GM19468 (cell line): ENCODE measurements around the gene FRMD6.
"Not testable (repeated sequence)": the region's sequence is repeated elsewhere in the genome, so short reads cannot be mapped to it uniquely, and the experiment has no call there.

Experiments
- ATAC-seq: cut with Tn5 transposase; IDR thresholded peaks from one replicate; pipeline ENCODE4 v1.9.1; 2021; ENCODE audit warnings: mild to moderate bottlenecking, moderate library complexity, moderate number of reproducible peaks; ENCODE audit not compliant: unreplicated experiment; ENCODE audit errors: extremely low read depth

Gene FRMD6

GRCh38 chr14:51759950-51760349 lies 108.2 kb downstream of the FRMD6 start:
- no peak for ATAC-seq

DNA sequence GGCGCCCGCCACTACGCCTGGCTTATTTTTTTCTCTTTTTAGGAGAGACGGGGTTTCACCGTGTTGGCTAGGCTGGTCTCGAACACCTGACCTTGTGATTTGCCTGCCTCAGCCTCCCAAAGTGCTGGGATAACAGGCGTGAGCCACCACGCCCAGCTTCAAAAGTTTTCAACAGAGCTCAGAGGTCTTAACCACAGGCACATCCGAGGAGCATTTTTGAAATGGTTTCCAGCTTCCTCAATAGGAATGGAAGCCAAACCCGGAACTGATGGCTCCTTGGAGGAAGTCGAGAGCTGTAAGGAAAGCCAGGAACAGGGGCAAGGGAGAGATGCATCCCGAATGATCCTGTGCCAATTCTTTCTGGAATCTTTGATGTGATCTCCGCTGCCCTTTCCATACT lies 114.0 kb downstream of the FRMD6 start:
- not testable (repeated sequence) for ATAC-seq

DNA sequence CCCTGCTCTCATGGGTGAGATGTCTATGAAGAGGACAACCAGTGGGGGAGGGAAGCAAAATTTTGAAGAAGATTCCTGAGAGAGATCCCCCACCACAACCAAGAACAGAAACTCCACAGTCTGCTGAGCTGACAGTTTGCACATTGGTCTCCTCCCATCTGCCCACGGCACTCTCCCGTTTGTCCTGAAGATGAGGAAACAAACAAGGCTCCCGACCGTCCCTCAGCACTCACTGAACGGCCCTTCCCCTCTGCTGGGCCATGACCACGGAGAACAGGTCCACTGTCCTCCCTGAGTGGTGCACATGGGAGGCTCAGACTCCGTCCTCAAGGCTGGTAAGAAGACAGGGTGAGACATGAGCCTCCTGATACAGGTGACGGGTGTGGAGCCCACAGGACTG lies 114.9 kb downstream of the FRMD6 start:
- not testable (repeated sequence) for ATAC-seq

DNA sequence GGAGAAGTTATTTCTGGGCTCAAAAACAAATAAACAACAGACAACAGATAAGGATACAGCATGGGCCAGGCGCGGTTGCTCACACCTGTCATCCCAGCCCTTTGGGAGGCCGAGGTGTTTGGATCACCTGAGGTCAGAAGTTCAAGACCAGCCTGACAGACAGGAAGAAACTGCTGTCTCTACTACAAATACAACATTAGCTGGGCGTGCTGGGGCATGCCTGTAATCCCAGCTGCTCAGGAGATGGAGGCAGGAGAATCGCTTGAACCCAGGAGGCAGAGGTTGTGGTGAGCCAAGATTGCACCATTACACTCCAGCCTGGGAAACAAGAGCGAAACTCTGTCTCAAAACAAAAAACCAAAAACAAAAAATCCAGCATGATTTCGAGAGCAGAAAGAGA lies 117.6 kb downstream of the FRMD6 start:
- not testable (repeated sequence) for ATAC-seq

GRCh38 chr14:51774209-51774608 lies 122.5 kb downstream of the FRMD6 start:
- ATAC-seq, result no peak

GRCh38 chr14:51776102-51776894 lies 124.6 kb downstream of the FRMD6 start:
- no peak for ATAC-seq

DNA sequence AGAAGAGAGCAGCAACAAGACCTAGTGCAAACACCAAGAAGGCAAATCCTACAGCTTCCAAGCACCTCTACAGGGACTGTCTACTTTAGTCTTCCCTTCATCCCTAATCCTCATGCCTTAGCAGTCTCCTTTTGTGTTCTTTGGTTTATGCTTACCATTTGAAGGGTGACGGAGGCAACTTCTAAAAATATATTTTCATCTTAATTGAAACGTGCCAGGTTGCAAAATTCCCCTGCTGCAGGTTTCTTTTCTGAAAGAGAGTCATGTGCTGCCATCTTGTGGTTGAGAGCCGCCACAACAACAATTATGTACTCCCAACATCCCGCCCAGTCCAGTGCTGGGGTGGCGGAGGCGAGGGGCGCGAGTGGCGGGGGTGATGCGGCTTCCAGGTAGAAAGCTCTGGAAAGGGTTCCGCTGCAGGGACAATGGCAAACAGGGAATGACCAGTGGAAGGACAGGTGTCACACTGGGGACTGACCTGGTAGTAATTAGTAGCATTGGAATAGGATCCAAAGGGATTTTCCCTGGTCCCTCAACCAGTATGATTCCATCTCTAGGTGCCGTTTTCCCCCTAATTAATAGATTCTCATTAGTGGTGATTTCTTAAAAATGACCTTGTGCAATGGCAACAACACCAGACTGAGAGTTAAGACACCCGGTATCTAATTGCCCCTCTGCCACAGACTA lies 128.4 kb downstream of the FRMD6 start:
- ATAC-seq, result no peak
